AG04450 (cell line): ENCODE results near the gene COL8A2. TPM values are rescaled to one million over a fixed set of nuclear protein-coding genes. Genes with fewer than 3 reads are reported as not detected.

Source experiments
- CTCF ChIA-PET: fragments of 300-600, 350-600 bp; formaldehyde crosslinking; extraction: SDS; loops from one replicate; lab custom pipeline; 2022; ENCODE audit warnings: antibody characterized with exemption, inconsistent platforms; lab: Charles Lee
- POLR2A ChIA-PET: fragments of 350-600 bp; formaldehyde crosslinking; extraction: SDS; loops from one replicate; lab custom pipeline; 2021; ENCODE audit warnings: antibody characterized with exemption, inconsistent platforms; lab: Yijun Ruan, JAX
- DNase-seq: peaks from one replicate; pipeline ENCODE4 v3.0.0-alpha.2; 2011; ENCODE audit warnings: low read depth, low spot score
- H3K27ac ChIP-seq: one replicate; pipeline ENCODE4 v1.5.1; 2012; ENCODE audit warnings: low read depth, low read length, control low read depth
- H3K27me3 ChIP-seq: one replicate; pipeline ENCODE4 v1.6.0; 2012; ENCODE audit warnings: low read length; ENCODE audit not compliant: control insufficient read depth, insufficient read depth
- H3K4me3 ChIP-seq: 2 replicates; pipeline ENCODE4 v1.5.1; 2011; ENCODE audit warnings: mild to moderate bottlenecking, low read depth, low read length, control low read depth
- H3K9me3 ChIP-seq: 2 replicates; pipeline ENCODE4 v1.5.1; 2012; ENCODE audit warnings: low read length; ENCODE audit not compliant: control insufficient read depth, insufficient read depth
- CTCF ChIP-seq: IDR thresholded peaks from 2 replicates; pipeline ENCODE4 v1.5.1; 2011; ENCODE audit warnings: low read depth, low read length, control low read depth, inconsistent platforms
- polyA plus RNA-seq: library from polyadenylated mRNA; depleted of rRNA; stranded (reverse); fragments of >200 nt; gene quantifications from 2 replicates; pipeline ENCODE4 v1.2.3, GENCODE V29; 2011

The COL8A2 gene
- polyA plus RNA-seq, 1 experiment, result 1.5 TPM

GRCh38 chr1:36135330-36135667, 10.3 kb upstream of the COL8A2 start:
- DNase-seq, result no peak
- no peaks in the 10 kb centered on the region for H3K27me3 ChIP-seq
- ChIA-PET CTCF (interaction anchor here (0.6 to 6.2 kb wide), 23 partner anchors 9 to 289 kb away, joined by 3 to 145 read pairs (median 5); partner anchors contain the start of genes TEKT2 and TRAPPC3), POLR2A (interaction anchor here (0.7 to 1.2 kb wide), 3 partner anchors 14 to 48 kb away, joined by 3 to 4 read pairs (median 4); partner anchors contain the start of gene TRAPPC3)
- TF ChIP-seq CTCF, result no peak
- H3K4me3 ChIP-seq, result no peak overlapping the region
- H3K27ac ChIP-seq, result peak overlapping the region; percentile 47
- H3K9me3 ChIP-seq, result no peaks in the 10 kb centered on the region

DNA sequence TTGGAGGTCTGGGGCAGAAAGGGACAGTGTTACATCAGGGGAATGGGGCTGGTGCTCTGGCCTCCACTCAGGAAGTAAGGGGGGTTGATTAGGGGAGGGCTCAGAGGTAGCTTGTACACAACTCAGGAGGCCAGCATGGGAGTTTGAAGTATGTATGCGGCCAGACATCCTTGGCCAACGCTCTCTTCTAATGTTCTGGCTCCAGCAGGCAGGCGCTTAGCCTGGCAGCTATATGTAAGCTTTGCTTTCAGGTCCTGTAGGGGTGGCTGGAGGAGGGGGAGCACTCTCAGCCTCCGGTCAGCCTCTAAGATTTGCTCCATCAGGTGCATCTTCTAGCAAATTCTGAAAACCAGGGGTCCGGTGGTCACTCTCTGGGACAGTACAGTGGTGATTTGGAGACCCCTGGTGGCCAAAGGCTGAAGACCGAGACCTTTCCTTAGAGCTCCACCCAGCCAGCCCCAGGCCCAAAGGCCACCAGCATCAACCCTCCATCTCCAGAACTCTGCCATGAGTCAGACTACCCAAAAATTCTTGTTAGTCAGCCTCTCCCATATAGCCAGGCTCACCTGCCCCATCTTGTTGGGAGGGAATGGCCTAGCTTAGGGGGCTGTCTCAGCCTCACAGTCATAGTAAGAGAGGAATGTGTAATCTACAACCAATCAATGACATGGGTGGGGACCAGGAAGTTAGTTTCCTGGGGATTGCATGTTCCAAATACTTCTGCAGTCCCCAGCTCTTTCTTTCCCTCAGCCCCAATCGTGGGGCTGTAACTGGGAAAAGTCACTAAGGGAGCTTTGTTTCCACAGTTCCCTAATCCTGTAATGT, 9.7 kb upstream of the COL8A2 start:
- Histone ChIP-seq H3K27me3 (no peaks in the 10 kb centered on the region), H3K9me3 (no peaks in the 10 kb centered on the region), H3K27ac (peak overlapping the region; percentile 47), H3K4me3 (no peak overlapping the region)
- ChIA-PET POLR2A (interaction anchor here (0.6 to 1.2 kb wide), 4 partner anchors 15 to 55 kb away, joined by 3 to 4 read pairs (median 4); partner anchors contain the start of gene TRAPPC3), CTCF (interaction anchor here (0.6 to 6.2 kb wide), 30 partner anchors 10 to 359 kb away, joined by 3 to 145 read pairs (median 4); partner anchors contain the start of genes TEKT2 and TRAPPC3)
- no peak for DNase-seq
- TF ChIP-seq CTCF, result peak; percentile 68

DNA sequence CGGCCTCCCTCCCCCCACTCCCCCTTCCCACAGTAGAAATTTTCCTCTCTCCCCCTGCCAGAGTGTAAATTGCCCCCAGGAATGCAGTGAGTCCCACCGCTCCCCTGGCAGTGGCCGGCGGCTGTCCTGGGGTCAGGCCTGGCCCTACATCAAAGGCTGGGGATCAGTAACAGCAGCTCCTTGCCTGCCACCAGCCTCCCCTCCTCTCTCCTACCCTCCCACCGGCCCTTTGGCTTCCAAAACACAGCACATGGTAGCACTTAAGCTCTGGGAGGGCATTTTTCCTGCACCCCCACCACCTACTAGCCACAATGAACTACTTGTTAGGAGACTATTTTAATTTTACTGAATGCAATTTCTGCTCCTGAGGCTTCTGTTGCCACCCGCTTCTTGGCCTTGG, 9.0 kb upstream of the COL8A2 start:
- TF ChIP-seq CTCF, result no peak
- DNase-seq, result no peak
- Histone ChIP-seq H3K27me3 (no peaks in the 10 kb centered on the region), H3K27ac (no peak overlapping the region), H3K9me3 (no peaks in the 10 kb centered on the region), H3K4me3 (no peak overlapping the region)
- POLR2A ChIA-PET, result interaction anchor here (0.6 to 1.2 kb wide), 7 partner anchors 15 to 316 kb away, joined by 3 to 4 read pairs (median 4); partner anchors contain the start of genes OSCP1 and TRAPPC3
- CTCF ChIA-PET, result interaction anchor here (0.6 to 6.2 kb wide), 25 partner anchors 8 to 359 kb away, joined by 3 to 145 read pairs (median 4); partner anchors contain the start of genes TEKT2 and TRAPPC3

GRCh38 chr1:36133484-36133883, 8.5 kb upstream of the COL8A2 start:
- Histone ChIP-seq H3K4me3 (no peak overlapping the region), H3K27ac (no peak overlapping the region), H3K27me3 (no peaks in the 10 kb centered on the region), H3K9me3 (no peaks in the 10 kb centered on the region)
- ChIA-PET CTCF (interaction anchor here (0.6 to 6.2 kb wide), 13 partner anchors 9 to 287 kb away, joined by 3 to 145 read pairs (median 10); partner anchors contain the start of gene TRAPPC3), POLR2A (interaction anchor here (0.6 to 1.2 kb wide), 6 partner anchors 15 to 317 kb away, joined by 3 to 4 read pairs (median 4); partner anchors contain the start of gene OSCP1)
- no peak for TF ChIP-seq CTCF
- peak; percentile 75 for DNase-seq
